ENCODE measurements around the gene SEMA6A. TPM values are rescaled to one million over a fixed set of nuclear protein-coding genes. Genes with fewer than 3 reads are reported as not detected.

The SEMA6A gene
- polyA plus RNA-seq, 1 donor (not counting 4 experiments of a cell fraction or from before 2014, with no cell fraction given), result 0.68 TPM

DNA sequence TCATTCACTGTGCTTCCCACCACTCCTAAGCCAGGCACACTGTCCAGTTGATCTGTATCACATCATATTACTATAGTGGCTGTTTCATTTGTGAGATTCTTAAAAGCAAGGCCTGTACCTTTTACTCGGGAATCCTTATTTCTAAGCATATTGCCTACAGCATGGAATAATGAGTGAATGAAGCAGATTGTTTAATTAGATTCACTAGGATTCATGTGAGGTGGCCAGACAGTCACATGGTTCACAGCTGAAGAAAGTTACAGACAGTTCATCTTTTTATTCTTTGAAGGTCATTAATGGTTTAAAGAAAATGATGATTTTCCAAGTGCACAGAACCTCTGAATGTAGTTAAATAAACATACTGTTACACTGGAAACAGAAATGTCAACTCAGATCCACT lies 24.3 kb upstream of the SEMA6A start:
- no peaks in the 10 kb centered on the region for H3K9me3 ChIP-seq (ENCODE audit: control insufficient read depth, low read depth, low read length)
- dilution Hi-C loops (cut with MboI; ENCODE audit: extremely low pct_ligation_motif_present, low sequenced_read_pairs), result no loop called here

DNA sequence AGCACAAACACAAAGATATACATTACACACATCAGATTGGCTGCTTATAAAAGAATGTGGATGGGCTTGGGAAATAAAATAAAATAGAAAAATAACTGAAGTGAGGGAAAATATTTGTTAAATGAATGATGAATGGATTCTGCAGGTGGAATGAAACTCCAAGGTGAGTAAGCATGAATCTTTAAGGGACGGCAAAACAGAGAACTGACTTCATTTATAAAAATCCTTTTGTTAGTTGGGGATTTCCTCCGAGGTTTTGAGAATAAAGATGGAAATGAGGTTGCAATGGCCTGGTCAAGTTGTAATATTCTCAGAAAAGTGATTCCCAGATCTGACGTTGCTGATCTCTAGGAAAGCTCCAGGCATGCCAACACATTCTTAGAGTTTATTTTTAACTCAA lies 20.9 kb upstream of the SEMA6A start:
- no peak for TF ChIP-seq EZH2 (IDR thresholded peaks at IDR 0.05; ENCODE audit: low read length)
- TF ChIP-seq, protein P1, sequence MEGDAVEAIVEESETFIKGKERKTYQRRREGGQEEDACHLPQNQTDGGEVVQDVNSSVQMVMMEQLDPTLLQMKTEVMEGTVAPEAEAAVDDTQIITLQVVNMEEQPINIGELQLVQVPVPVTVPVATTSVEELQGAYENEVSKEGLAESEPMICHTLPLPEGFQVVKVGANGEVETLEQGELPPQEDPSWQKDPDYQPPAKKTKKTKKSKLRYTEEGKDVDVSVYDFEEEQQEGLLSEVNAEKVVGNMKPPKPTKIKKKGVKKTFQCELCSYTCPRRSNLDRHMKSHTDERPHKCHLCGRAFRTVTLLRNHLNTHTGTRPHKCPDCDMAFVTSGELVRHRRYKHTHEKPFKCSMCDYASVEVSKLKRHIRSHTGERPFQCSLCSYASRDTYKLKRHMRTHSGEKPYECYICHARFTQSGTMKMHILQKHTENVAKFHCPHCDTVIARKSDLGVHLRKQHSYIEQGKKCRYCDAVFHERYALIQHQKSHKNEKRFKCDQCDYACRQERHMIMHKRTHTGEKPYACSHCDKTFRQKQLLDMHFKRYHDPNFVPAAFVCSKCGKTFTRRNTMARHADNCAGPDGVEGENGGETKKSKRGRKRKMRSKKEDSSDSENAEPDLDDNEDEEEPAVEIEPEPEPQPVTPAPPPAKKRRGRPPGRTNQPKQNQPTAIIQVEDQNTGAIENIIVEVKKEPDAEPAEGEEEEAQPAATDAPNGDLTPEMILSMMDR (optimal IDR thresholded peaks at IDR 0.05 in 1 of 3, IDR thresholded peaks at IDR 0.05 in 1 of 3, conservative IDR thresholded peaks at IDR 0.05 in 1 of 3; ENCODE audit: extremely low read depth in 1 of 3, insufficient read depth in 2 of 3, low read length in 3 of 3), result no peak
- no peaks in the 10 kb centered on the region for H3K79me2 ChIP-seq (ENCODE audit: control insufficient read depth, insufficient read depth, low read length)
- no peaks in the 10 kb centered on the region for H3K9me3 ChIP-seq (ENCODE audit: control insufficient read depth, low read depth, low read length)
- dilution Hi-C loops (cut with MboI; ENCODE audit: extremely low pct_ligation_motif_present, low sequenced_read_pairs), result no loop called here
- no peaks in the 10 kb centered on the region for H3K9me1 ChIP-seq (ENCODE audit: control insufficient read depth, extremely low read depth, insufficient read depth, low read length)
- H4K20me1 ChIP-seq (ENCODE audit: control insufficient read depth, extremely low read depth, insufficient read depth, low read length), result no peaks in the 10 kb centered on the region
- DNase-seq (ENCODE audit: low read depth, low spot score) (no peak), FAIRE-seq (no peak)
- no peaks in the 10 kb centered on the region for H3K36me3 ChIP-seq (ENCODE audit: control insufficient read depth in 2 of 2, extremely low read depth in 1 of 2, insufficient read depth in 2 of 2, low read length in 2 of 2)
- no peak overlapping the region for H3K4me2 ChIP-seq (ENCODE audit: control insufficient read depth, extremely low read depth, insufficient read depth, low read depth, low read length)
- H3K4me1 ChIP-seq (ENCODE audit: control insufficient read depth, extremely low read depth, insufficient read depth, low read length), result no peaks in the 10 kb centered on the region
- H3K4me3 ChIP-seq (ENCODE audit: control insufficient read depth in 2 of 3, extremely low read depth in 1 of 3, insufficient read depth in 2 of 3, low read depth in 1 of 3, low read length in 3 of 3), result no peak overlapping the region
- H3K27me3 ChIP-seq (ENCODE audit: control insufficient read depth, extremely low read depth, insufficient read depth, low read length), result no peaks in the 10 kb centered on the region
- no peak overlapping the region for H3K9ac ChIP-seq (ENCODE audit: control insufficient read depth, extremely low read depth, insufficient read depth, low read length)
- no peak overlapping the region for H3K27ac ChIP-seq (ENCODE audit: control insufficient read depth, insufficient read depth, low read length)
- no peak overlapping the region for H2AFZ ChIP-seq (ENCODE audit: control insufficient read depth, low read length)

More for the DNA sequence above, 24.3 kb upstream of the SEMA6A start:
- no peaks in the 10 kb centered on the region for H3K9me1 ChIP-seq (ENCODE audit: control insufficient read depth, extremely low read depth, insufficient read depth, low read length)
- H3K27me3 ChIP-seq (ENCODE audit: control insufficient read depth, extremely low read depth, insufficient read depth, low read length), result no peaks in the 10 kb centered on the region
- no peak overlapping the region for H3K27ac ChIP-seq (ENCODE audit: control insufficient read depth, insufficient read depth, low read length)
- FAIRE-seq, result no peak
- DNase-seq (ENCODE audit: low read depth, low spot score), result no peak
- H3K4me2 ChIP-seq (ENCODE audit: control insufficient read depth, extremely low read depth, insufficient read depth, low read depth, low read length), result no peak overlapping the region
- no peaks in the 10 kb centered on the region for H3K4me1 ChIP-seq (ENCODE audit: control insufficient read depth, extremely low read depth, insufficient read depth, low read length)
- no peaks in the 10 kb centered on the region for H3K36me3 ChIP-seq (ENCODE audit: control insufficient read depth in 2 of 2, extremely low read depth in 1 of 2, insufficient read depth in 2 of 2, low read length in 2 of 2)
- no peaks in the 10 kb centered on the region for H4K20me1 ChIP-seq (ENCODE audit: control insufficient read depth, extremely low read depth, insufficient read depth, low read length)
- no peak for TF ChIP-seq EZH2 (IDR thresholded peaks at IDR 0.05; ENCODE audit: low read length)
- TF ChIP-seq, protein P1 (optimal IDR thresholded peaks at IDR 0.05 in 1 of 3, IDR thresholded peaks at IDR 0.05 in 1 of 3, conservative IDR thresholded peaks at IDR 0.05 in 1 of 3; ENCODE audit: extremely low read depth in 1 of 3, insufficient read depth in 2 of 3, low read length in 3 of 3), result no peak
- H3K9ac ChIP-seq (ENCODE audit: control insufficient read depth, extremely low read depth, insufficient read depth, low read length), result no peak overlapping the region
- H3K79me2 ChIP-seq (ENCODE audit: control insufficient read depth, insufficient read depth, low read length), result no peaks in the 10 kb centered on the region
- no peak overlapping the region for H2AFZ ChIP-seq (ENCODE audit: control insufficient read depth, low read length)
- no peak overlapping the region for H3K4me3 ChIP-seq (ENCODE audit: control insufficient read depth in 2 of 3, extremely low read depth in 1 of 3, insufficient read depth in 2 of 3, low read depth in 1 of 3, low read length in 3 of 3)
